ENCODE data around the gene SGPL1.

- TF ChIP-seq SMAD1 (IDR thresholded peaks at IDR 0.05; ENCODE audit: low read depth, partially characterized antibody), result no peak
- no peak for TF ChIP-seq POLR2AphosphoS5 (IDR thresholded peaks at IDR 0.05; ENCODE audit: low read length)
- TF ChIP-seq FOXM1 (IDR thresholded peaks at IDR 0.05; ENCODE audit: low read depth, low read length), result no peak
- TF ChIP-seq USF2 (IDR thresholded peaks at IDR 0.05; ENCODE audit: borderline replicate concordance, low read depth, low read length), result no peak
- TF ChIP-seq TCF3 (IDR thresholded peaks at IDR 0.05; ENCODE audit: borderline replicate concordance, insufficient read depth, low read depth, low read length), result no peak
- no peak for TF ChIP-seq ZNF622 (IDR thresholded peaks at IDR 0.05)
- TF ChIP-seq KDM1A (IDR thresholded peaks at IDR 0.05; ENCODE audit: borderline replicate concordance), result no peak
- TF ChIP-seq CTCF (IDR thresholded peaks at IDR 0.05 in 2 of 3, conservative IDR thresholded peaks at IDR 0.05 in 1 of 3; ENCODE audit: control insufficient read depth in 2 of 3, extremely low read depth in 1 of 3, insufficient read depth in 1 of 3, low read depth in 3 of 3, low read length in 3 of 3), result no peak
- TF ChIP-seq BHLHE40 (IDR thresholded peaks at IDR 0.05; ENCODE audit: borderline replicate concordance in 1 of 2, low read depth in 2 of 2, low read length in 1 of 2), result no peak
- TF ChIP-seq JUND (IDR thresholded peaks at IDR 0.05; ENCODE audit: low read depth, low read length), result no peak
- TF ChIP-seq PAX5 (IDR thresholded peaks at IDR 0.05; ENCODE audit: borderline replicate concordance, low read depth, low read length), result no peak
- no peak for TF ChIP-seq CEBPB (IDR thresholded peaks at IDR 0.05; ENCODE audit: borderline replicate concordance in 1 of 2, low read depth in 2 of 2, low read length in 2 of 2)
- no peak for TF ChIP-seq NBN (IDR thresholded peaks at IDR 0.05)
- TF ChIP-seq BRCA1 (IDR thresholded peaks at IDR 0.05; ENCODE audit: low read depth, low read length), result no peak
These were observed 37.4 kb upstream of the SGPL1 start for GRCh38 chr10:70778267-70778924.

Measured in GM12878 (cell line).